Ishikawa (cell line): ENCODE results near the gene ADAM19.

Experiments used
- CEBPB ChIP-seq: IDR thresholded peaks from 2 replicates; pipeline ENCODE4 v1.6.1; 2012
- CREB1 ChIP-seq: IDR thresholded peaks from 2 replicates; pipeline ENCODE4 v1.6.1; 2012; ENCODE audit warnings: low read depth
- EGR1 ChIP-seq: IDR thresholded peaks from 2 replicates; pipeline ENCODE4 v1.6.1; 2012
- EP300 ChIP-seq: IDR thresholded peaks from 2 replicates; pipeline ENCODE4 v1.6.1; 2012; ENCODE audit warnings: borderline replicate concordance
- FOXM1 ChIP-seq: IDR thresholded peaks from 2 replicates; pipeline ENCODE4 v1.6.1; 2012; ENCODE audit warnings: low read depth, borderline replicate concordance
- MAX ChIP-seq: IDR thresholded peaks from 2 replicates; pipeline ENCODE4 v1.6.1; 2012
- NFIC ChIP-seq: IDR thresholded peaks from 2 replicates; pipeline ENCODE4 v1.6.1; 2012
- RAD21 ChIP-seq: IDR thresholded peaks from 2 replicates; pipeline ENCODE4 v1.6.1; 2012; ENCODE audit warnings: low read depth
- TAF1 ChIP-seq: IDR thresholded peaks from 2 replicates; pipeline ENCODE4 v1.6.1; 2012; ENCODE audit warnings: low read depth, mild to moderate bottlenecking
- TCF12 ChIP-seq: IDR thresholded peaks from 2 replicates; pipeline ENCODE4 v1.6.1; 2012; ENCODE audit warnings: low read depth
- TEAD4 ChIP-seq: IDR thresholded peaks from 2 replicates; pipeline ENCODE4 v1.6.1; 2012
- YY1 ChIP-seq: IDR thresholded peaks from 2 replicates; pipeline ENCODE4 v1.6.1; 2012; ENCODE audit warnings: low read depth
- ZBTB7A ChIP-seq: IDR thresholded peaks from 2 replicates; pipeline ENCODE4 v1.6.1; 2012; ENCODE audit warnings: low read depth
- TF ChIP-seq, protein P1 (sequence below): IDR thresholded peaks from 2 replicates; pipeline ENCODE4 v1.6.1; 2012
- TF ChIP-seq, protein P2 (sequence below): IDR thresholded peaks from 2 replicates; pipeline ENCODE4 v1.6.1; 2012; ENCODE audit warnings: low read depth, mild to moderate bottlenecking

ADAM19 gene

DNA sequence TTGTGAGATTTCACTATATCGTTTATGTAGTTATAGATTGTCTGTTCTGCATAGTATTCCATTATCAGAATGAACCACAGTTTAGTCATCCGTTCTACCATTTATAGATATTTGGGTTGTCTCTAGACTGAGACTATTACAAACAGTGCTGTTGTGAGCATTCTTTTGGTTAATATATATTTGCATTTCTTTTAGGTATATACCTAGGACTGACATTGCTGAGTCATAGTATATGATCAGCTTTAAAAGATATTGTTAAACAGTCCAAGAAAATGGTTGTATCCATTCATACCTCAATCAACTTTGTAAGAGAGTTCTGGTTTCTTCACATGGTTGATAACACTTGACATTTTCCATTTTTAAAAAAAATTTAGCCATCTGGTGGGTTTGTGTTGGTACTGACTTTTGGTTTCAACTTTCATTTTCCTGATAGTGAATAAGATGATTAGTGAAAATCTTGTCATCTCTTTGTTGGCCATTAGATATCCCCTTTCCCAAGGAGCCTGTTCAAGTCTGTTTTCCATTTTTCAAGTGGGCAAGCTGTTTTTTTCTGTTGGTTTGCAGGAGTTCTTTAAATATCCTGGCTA lies 22.9 kb upstream of the ADAM19 start:
- TF ChIP-seq TAF1: no peak
- no peak for TF ChIP-seq EGR1
- TF ChIP-seq FOXM1: no peak
- no peak for TF ChIP-seq RAD21
- no peak for TF ChIP-seq TCF12
- TF ChIP-seq, protein P1, sequence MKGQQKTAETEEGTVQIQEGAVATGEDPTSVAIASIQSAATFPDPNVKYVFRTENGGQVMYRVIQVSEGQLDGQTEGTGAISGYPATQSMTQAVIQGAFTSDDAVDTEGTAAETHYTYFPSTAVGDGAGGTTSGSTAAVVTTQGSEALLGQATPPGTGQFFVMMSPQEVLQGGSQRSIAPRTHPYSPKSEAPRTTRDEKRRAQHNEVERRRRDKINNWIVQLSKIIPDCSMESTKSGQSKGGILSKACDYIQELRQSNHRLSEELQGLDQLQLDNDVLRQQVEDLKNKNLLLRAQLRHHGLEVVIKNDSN: no peak
- no peak for TF ChIP-seq CREB1
- no peak for TF ChIP-seq NFIC
- no peak for TF ChIP-seq TEAD4
- TF ChIP-seq YY1: no peak
- no peak for TF ChIP-seq ZBTB7A
- no peak for TF ChIP-seq MAX
- TF ChIP-seq EP300: no peak
- no peak for TF ChIP-seq CEBPB
- TF ChIP-seq, protein P2, sequence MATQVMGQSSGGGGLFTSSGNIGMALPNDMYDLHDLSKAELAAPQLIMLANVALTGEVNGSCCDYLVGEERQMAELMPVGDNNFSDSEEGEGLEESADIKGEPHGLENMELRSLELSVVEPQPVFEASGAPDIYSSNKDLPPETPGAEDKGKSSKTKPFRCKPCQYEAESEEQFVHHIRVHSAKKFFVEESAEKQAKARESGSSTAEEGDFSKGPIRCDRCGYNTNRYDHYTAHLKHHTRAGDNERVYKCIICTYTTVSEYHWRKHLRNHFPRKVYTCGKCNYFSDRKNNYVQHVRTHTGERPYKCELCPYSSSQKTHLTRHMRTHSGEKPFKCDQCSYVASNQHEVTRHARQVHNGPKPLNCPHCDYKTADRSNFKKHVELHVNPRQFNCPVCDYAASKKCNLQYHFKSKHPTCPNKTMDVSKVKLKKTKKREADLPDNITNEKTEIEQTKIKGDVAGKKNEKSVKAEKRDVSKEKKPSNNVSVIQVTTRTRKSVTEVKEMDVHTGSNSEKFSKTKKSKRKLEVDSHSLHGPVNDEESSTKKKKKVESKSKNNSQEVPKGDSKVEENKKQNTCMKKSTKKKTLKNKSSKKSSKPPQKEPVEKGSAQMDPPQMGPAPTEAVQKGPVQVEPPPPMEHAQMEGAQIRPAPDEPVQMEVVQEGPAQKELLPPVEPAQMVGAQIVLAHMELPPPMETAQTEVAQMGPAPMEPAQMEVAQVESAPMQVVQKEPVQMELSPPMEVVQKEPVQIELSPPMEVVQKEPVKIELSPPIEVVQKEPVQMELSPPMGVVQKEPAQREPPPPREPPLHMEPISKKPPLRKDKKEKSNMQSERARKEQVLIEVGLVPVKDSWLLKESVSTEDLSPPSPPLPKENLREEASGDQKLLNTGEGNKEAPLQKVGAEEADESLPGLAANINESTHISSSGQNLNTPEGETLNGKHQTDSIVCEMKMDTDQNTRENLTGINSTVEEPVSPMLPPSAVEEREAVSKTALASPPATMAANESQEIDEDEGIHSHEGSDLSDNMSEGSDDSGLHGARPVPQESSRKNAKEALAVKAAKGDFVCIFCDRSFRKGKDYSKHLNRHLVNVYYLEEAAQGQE: no peak

- TF ChIP-seq TEAD4 (no peak), NFIC (no peak), CEBPB (no peak), FOXM1 (no peak), MAX (no peak), TAF1 (no peak), YY1 (no peak), ZBTB7A (no peak)
Observed at GRCh38 chr5:157597277-157597676, 21.7 kb upstream of the ADAM19 start.

- no peak for TF ChIP-seq EGR1
- TF ChIP-seq RAD21: no peak
- TF ChIP-seq ZBTB7A: no peak
- no peak for TF ChIP-seq MAX
- no peak for TF ChIP-seq YY1
- TF ChIP-seq, protein P2: no peak
- no peak for TF ChIP-seq CREB1
- no peak for TF ChIP-seq EP300
- no peak for TF ChIP-seq CEBPB
- no peak for TF ChIP-seq TAF1
- no peak for TF ChIP-seq TEAD4
- no peak for TF ChIP-seq NFIC
- TF ChIP-seq, protein P1: no peak
- no peak for TF ChIP-seq FOXM1
- no peak for TF ChIP-seq TCF12
Observed at GRCh38 chr5:157596487-157596886, 20.9 kb upstream of the ADAM19 start.

- TF ChIP-seq FOXM1: no peak
- no peak for TF ChIP-seq TCF12
- TF ChIP-seq ZBTB7A: no peak
- TF ChIP-seq, protein P1: no peak
- TF ChIP-seq EP300: no peak
- TF ChIP-seq, protein P2: no peak
- no peak for TF ChIP-seq YY1
- no peak for TF ChIP-seq RAD21
- no peak for TF ChIP-seq MAX
Observed at GRCh38 chr5:157594675-157595459, 19.3 kb upstream of the ADAM19 start.
